HepG2 (cell line): ENCODE measurements around the gene CAMKMT.

Source experiments
- EP300 ChIP-seq, 3 experiments: sonication (generic) in 1 of 3; formaldehyde crosslinking in 1 of 3; IDR thresholded peaks; 2 replicates each; pipeline versions ENCODE4 v1.5.1 to v1.6.1; 2011 to 2020; ENCODE audit warnings: low read depth in 2 of 3, low read length in 2 of 3, borderline replicate concordance in 1 of 3, improper control_type of control experiment in 1 of 3, mild to moderate bottlenecking in 1 of 3, missing genetic modification reagents in 1 of 3, moderate library complexity in 1 of 3
- HOXA7 ChIP-seq: sonication (generic); formaldehyde crosslinking; IDR thresholded peaks from 2 replicates; pipeline ENCODE4 v1.8.1; 2022; ENCODE audit warnings: mild to moderate bottlenecking, missing genetic modification reagents, moderate library complexity
- HOXA9 ChIP-seq: sonication (generic); formaldehyde crosslinking; IDR thresholded peaks from 2 replicates; pipeline ENCODE4 v1.8.1; 2022; ENCODE audit warnings: missing genetic modification reagents, mild to moderate bottlenecking, moderate library complexity, borderline replicate concordance
- ZBTB7A ChIP-seq: sonication (generic); formaldehyde crosslinking; IDR thresholded peaks from 2 replicates; pipeline ENCODE4 v1.8.0; 2022; ENCODE audit warnings: mild to moderate bottlenecking, missing genetic modification reagents
- ZNF12 ChIP-seq: sonication (generic); formaldehyde crosslinking; IDR thresholded peaks from 2 replicates; pipeline ENCODE4 v1.5.0; 2020; ENCODE audit warnings: missing genetic modification reagents
- ZNF589 ChIP-seq: sonication (generic); formaldehyde crosslinking; conservative IDR thresholded peaks from 2 replicates; pipeline ENCODE4 v1.8.0; 2022; ENCODE audit warnings: mild to moderate bottlenecking, moderate library complexity, missing genetic modification reagents
- TF ChIP-seq, protein P1 (sequence below): sonication (generic); formaldehyde crosslinking; IDR thresholded peaks from 2 replicates; pipeline ENCODE4 v1.5.0; 2020; ENCODE audit warnings: mild to moderate bottlenecking, missing genetic modification reagents, moderate library complexity
- TF ChIP-seq, protein P2 (sequence below): sonication (generic); formaldehyde crosslinking; IDR thresholded peaks from 2 replicates; pipeline ENCODE4 v1.8.0; 2022; ENCODE audit warnings: mild to moderate bottlenecking, missing genetic modification reagents; ENCODE audit not compliant: insufficient replicate concordance

DNA sequence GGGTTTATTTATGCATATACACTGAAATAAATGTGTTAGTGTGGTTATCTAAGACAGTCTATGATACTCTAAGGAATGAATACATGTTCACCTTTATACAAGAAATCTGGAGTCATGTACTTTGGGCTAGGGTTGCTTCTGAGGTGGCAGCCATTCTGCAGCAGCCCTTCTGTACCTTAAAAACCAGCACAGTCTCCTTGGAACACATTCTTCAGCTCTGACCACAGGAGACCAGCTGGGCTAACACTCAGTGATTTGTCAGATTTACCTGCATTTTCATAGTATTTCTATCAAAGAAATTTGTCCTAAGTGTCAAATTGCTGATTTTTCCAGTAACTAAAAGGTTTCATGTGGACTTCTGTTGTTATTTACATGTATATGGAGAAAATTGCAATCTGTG lies 167.7 kb downstream of the CAMKMT start:
- TF ChIP-seq HOXA7 (no peak), ZBTB7A (no peak), ZNF12 (no peak), ZNF589 (CRISPR knock-in tag) (no peak), EP300 (IDR thresholded peaks at IDR 0.05; ENCODE audit: low read depth in 2 of 2, low read length in 2 of 2) (no peak), EP300 (CRISPR knock-in tag; IDR thresholded peaks at IDR 0.05; ENCODE audit: borderline replicate concordance) (no peak), HOXA9 (CRISPR knock-in tag) (no peak)
- TF ChIP-seq, protein P1, sequence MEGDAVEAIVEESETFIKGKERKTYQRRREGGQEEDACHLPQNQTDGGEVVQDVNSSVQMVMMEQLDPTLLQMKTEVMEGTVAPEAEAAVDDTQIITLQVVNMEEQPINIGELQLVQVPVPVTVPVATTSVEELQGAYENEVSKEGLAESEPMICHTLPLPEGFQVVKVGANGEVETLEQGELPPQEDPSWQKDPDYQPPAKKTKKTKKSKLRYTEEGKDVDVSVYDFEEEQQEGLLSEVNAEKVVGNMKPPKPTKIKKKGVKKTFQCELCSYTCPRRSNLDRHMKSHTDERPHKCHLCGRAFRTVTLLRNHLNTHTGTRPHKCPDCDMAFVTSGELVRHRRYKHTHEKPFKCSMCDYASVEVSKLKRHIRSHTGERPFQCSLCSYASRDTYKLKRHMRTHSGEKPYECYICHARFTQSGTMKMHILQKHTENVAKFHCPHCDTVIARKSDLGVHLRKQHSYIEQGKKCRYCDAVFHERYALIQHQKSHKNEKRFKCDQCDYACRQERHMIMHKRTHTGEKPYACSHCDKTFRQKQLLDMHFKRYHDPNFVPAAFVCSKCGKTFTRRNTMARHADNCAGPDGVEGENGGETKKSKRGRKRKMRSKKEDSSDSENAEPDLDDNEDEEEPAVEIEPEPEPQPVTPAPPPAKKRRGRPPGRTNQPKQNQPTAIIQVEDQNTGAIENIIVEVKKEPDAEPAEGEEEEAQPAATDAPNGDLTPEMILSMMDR (CRISPR knock-in tag) = no peak
- TF ChIP-seq, protein P2, sequence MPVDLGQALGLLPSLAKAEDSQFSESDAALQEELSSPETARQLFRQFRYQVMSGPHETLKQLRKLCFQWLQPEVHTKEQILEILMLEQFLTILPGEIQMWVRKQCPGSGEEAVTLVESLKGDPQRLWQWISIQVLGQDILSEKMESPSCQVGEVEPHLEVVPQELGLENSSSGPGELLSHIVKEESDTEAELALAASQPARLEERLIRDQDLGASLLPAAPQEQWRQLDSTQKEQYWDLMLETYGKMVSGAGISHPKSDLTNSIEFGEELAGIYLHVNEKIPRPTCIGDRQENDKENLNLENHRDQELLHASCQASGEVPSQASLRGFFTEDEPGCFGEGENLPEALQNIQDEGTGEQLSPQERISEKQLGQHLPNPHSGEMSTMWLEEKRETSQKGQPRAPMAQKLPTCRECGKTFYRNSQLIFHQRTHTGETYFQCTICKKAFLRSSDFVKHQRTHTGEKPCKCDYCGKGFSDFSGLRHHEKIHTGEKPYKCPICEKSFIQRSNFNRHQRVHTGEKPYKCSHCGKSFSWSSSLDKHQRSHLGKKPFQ = no peak
